GM13977 (cell line): Measurements from ENCODE around the gene FSTL3.

Experiments
- DNase-seq: peaks from one replicate; pipeline ENCODE4 v3.0.0; 2012; ENCODE audit warnings: low spot score
- in situ Hi-C: fragments of 300-500 bp; cut with MboI; formaldehyde crosslinking; loops from one replicate; pipeline ENCODE4 v1.12.0; 2022; ENCODE audit warnings: low sequenced_read_pairs, low pct_unique_long_range_greater_than_20kb, mixed read lengths, inconsistent platforms; ENCODE audit not compliant: unreplicated experiment
- TF ChIP-seq, protein P1 (sequence below): IDR thresholded peaks from 2 replicates; pipeline ENCODE4 v1.5.1; 2012; ENCODE audit warnings: mild to moderate bottlenecking, control low read depth; ENCODE audit not compliant: insufficient read depth; ENCODE audit errors: extremely low read depth, missing control alignments

Gene FSTL3

DNA sequence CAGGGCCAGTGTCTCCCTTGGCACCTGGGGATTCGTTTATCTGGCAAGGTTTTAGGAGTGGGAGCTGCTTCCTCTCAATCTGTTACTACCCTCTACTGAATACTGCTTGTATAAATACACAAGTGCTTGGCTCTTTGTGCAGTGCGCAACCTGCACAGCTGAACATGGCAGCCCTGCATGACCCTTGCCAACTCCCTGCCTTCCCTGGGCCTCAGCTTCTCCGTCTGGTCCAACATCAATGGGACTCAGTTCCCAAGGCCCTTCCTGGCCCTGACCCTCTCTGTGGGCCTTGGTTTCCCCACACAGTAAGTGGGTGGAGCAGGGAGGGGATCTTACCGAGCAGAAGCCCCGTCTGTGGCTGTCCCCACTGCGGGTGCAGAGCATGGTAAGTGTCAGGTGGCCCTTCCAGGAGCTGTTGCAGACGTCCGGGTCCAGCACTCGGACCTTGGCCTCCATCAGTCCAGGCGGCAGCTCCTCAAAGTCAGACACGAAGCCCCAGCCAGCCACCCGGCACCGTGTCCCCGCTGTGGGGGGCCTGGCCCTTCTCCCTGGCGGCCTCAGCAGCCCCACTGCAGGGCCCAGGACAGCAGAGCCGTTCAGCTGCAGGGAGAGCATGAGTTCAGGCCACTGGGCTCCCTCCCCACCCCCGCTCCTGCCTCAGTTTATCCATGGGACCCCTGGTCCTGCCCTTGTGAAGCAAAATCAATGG, 10.6 kb downstream of the FSTL3 start:
- in situ Hi-C loops, result no loop called here
- TF ChIP-seq, protein P1, sequence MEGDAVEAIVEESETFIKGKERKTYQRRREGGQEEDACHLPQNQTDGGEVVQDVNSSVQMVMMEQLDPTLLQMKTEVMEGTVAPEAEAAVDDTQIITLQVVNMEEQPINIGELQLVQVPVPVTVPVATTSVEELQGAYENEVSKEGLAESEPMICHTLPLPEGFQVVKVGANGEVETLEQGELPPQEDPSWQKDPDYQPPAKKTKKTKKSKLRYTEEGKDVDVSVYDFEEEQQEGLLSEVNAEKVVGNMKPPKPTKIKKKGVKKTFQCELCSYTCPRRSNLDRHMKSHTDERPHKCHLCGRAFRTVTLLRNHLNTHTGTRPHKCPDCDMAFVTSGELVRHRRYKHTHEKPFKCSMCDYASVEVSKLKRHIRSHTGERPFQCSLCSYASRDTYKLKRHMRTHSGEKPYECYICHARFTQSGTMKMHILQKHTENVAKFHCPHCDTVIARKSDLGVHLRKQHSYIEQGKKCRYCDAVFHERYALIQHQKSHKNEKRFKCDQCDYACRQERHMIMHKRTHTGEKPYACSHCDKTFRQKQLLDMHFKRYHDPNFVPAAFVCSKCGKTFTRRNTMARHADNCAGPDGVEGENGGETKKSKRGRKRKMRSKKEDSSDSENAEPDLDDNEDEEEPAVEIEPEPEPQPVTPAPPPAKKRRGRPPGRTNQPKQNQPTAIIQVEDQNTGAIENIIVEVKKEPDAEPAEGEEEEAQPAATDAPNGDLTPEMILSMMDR, result no peak
- DNase-seq, result no peak

DNA sequence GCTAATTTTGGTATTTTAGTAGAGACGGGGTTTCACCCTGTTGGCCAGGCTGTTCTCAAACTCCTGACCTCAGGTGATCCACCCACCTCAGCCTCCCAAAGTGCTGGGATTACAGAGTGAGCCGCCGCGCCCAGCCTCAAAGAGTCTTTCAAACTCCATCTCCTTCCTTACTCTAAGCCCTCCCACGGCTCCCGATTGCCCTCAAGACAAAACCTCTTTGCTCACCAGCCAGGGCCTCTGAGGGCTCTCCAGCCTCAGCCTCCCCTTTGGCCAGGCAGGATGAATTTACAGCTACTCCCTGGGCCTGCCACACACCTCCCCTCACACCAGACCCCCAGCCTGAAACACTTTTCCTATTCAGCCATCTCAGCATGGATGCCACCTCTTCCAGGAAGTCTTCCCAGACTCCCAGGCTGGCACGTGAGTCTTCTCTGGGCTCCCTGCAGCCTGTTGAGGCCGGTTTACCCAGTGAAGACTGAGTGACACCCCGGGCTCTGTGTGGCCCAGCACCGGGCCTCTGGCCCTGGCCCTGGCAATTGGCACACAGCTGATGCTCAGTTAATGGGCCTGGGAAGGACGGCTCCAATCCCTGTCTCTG, 11.5 kb downstream of the FSTL3 start:
- DNase-seq, result no peak
- TF ChIP-seq, protein P1, result no peak
- in situ Hi-C loops, result no loop called here

DNA sequence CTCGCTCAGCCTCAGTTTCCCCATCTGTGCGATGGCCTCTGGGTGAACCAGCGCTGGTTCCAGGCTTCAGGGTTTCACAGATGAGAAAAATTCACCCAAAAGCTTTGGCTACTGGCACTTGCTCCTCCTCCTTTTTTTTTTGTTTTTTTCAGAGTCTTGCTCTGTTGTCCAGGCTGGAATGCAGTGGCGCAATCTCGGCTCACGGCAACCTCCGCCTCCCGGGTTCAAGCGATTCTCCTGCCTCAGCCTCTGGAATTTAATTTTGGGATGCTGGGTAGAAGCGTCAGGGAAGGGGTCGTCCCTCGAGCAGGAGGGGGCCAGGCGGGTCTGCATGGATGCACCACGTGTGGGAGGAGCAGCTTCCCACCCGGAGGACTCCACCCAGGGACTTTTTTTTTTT, 12.0 kb downstream of the FSTL3 start:
- TF ChIP-seq, protein P1, result no peak
- no peak for DNase-seq
- in situ Hi-C loops, result no loop called here

DNA sequence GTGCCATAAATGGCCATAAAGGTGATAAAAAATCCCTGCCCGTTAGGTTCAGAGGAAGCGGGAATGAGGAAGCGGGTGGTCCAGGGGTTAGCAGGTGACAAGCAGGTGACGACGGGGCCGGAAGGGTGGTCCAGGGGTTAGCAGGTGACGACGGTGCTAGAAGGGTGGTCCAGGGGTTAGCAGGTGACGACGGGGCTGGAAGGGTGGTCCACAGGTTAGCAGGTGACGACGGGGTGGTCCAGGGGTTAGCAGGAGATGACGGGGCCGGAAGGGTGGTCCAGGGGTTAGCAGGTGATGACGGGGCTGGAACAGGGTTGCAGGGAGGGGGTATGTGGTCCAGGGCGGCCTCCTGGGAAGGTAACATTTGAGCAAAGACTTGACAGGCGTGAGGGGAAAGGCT, 12.8 kb downstream of the FSTL3 start:
- TF ChIP-seq, protein P1, result no peak
- DNase-seq, result no peak
- in situ Hi-C loops, result no loop called here

DNA sequence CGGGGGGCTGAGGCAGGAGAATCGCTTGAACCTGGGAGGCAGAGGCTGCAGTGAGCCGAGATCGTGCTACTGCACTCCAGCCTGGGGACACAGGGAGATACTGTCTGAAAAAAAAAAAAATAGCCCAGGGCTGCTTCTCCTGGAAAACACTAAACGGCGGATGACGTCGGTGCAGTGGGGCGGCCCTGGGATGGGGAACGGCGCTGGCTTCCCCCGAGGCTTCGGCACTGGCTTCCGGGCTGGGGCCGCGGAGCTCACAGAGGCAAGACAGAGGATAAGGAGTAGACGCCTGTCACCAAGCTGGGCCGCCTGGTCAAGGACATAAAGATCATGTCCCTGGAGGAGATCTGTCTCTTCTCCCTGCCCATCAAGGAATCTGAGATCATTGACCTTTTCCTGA, 14.0 kb downstream of the FSTL3 start:
- in situ Hi-C loops, result no loop called here
- TF ChIP-seq, protein P1, result no peak
- DNase-seq, result no peak

DNA sequence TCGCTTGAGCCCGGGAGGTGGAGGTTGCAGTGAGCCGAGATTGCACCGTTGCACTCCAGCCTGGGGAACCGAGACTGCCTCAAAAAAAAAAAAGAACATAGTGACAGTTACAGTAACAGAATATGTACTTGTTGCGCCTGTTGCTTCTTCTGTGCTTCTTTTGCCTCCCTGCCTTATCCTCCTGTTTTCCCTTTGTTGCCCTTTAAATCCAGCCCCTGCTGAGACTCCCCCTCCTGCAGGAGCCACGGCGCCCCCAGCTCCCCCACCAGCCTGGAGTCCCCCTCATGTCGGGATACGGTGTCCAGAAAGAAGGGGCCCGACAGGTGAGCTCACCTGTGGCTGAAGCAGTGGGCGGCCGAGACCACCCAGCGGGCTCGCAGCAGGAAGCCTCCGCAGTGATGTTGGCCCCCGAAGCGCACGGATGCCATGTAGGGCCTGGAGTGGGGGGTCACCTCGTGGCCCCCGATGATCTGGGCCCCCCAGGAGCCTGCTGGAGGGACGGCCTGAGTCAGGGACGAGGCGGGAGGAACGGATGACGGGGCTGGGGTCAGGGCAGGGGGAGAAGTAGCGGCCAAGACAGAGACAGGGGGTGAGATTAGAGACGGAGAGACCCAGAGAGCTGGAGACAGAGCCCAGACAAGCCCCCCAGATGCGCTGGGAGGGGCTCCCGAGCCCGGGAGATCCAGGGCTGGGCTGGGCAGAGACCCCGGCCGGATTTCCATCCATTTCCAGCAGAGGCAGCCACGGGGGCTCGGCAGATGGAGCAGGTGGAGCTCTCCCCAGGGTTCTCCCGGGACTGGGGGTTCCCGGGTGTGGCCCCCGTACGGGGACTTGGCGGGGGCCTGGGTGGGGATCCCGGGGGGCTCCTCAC, 18.5 kb downstream of the FSTL3 start:
- TF ChIP-seq, protein P1, result no peak
- no peak for DNase-seq
- in situ Hi-C loops, result no loop called here
